COLO668 (cell line): ENCODE measurements around the gene PACRGL.

Source experiments
- DNase-seq: peaks from one replicate; lab custom pipeline; 2025; ENCODE audit not compliant: unreplicated experiment; lab: John Stamatoyannopoulos, UW

The PACRGL gene

GRCh38 chr4:20700007-20700761 is at the start of gene PACRGL:
TSS of gene PACRGL (plus strand) at chr4:20700458. CDS start at chr4:20704482, 4,024 bp downstream.
- DNase-seq = peak; percentile 97

GRCh38 chr4:20652226-20652885 is 47.9 kb upstream of the PACRGL start:
- DNase-seq = no peak

- DNase-seq = no peak
Observed at GRCh38 chr4:20658456-20658855, 41.8 kb upstream of the PACRGL start.

GRCh38 chr4:20662851-20663250 is 37.4 kb upstream of the PACRGL start:
- DNase-seq = no peak

GRCh38 chr4:20666012-20666860 is 34.0 kb upstream of the PACRGL start:
- DNase-seq = no peak

- DNase-seq = no peak
Observed at GRCh38 chr4:20672262-20672661, 28.0 kb upstream of the PACRGL start.

- DNase-seq = no peak
Observed at GRCh38 chr4:20675786-20676185, 24.5 kb upstream of the PACRGL start.

GRCh38 chr4:20676501-20677197 is 23.6 kb upstream of the PACRGL start:
- no peak for DNase-seq

GRCh38 chr4:20678400-20678799 is 21.9 kb upstream of the PACRGL start:
- no peak for DNase-seq

- no peak for DNase-seq
Observed at GRCh38 chr4:20679951-20680350, 20.3 kb upstream of the PACRGL start.

- DNase-seq = no peak
Observed at GRCh38 chr4:20680736-20681135, 19.5 kb upstream of the PACRGL start.

- no peak for DNase-seq
Observed at GRCh38 chr4:20681271-20681670, 19.0 kb upstream of the PACRGL start.

GRCh38 chr4:20682853-20683252 is 17.4 kb upstream of the PACRGL start:
- DNase-seq = no peak

- no peak for DNase-seq
Observed at GRCh38 chr4:20683766-20684165, 16.5 kb upstream of the PACRGL start.

GRCh38 chr4:20684852-20685763 is 15.2 kb upstream of the PACRGL start:
- DNase-seq = no peak

GRCh38 chr4:20687864-20688263 is 12.4 kb upstream of the PACRGL start:
- no peak for DNase-seq

GRCh38 chr4:20696815-20697214 is 3.4 kb upstream of the PACRGL start:
- DNase-seq = no peak

GRCh38 chr4:20698382-20698781 is 1.9 kb upstream of the PACRGL start:
- no peak for DNase-seq

GRCh38 chr4:20698820-20699219 is 1.4 kb upstream of the PACRGL start:
- DNase-seq = no peak

- DNase-seq = no peak
Observed at GRCh38 chr4:20711335-20711734, 11.1 kb downstream of the PACRGL start.
